Measurements from ENCODE around the gene SESN2.

Gene SESN2

GRCh38 chr1:28260803-28261174 is 1.5 kb downstream of the SESN2 start:
- Histone ChIP-seq H3K9me3 (ENCODE audit: control extremely low read depth in 1 of 5, control insufficient read depth in 4 of 5, insufficient read depth in 2 of 5, low read depth in 1 of 5, low read length in 4 of 5) (no peaks in the 10 kb centered on the region), H3K4me1 (ENCODE audit: control extremely low read depth in 1 of 4, control insufficient read depth in 4 of 4, insufficient read depth in 4 of 4, low read length in 3 of 4) (peaks cover 0 to 31% (median 22%) of the 10 kb centered on the region in 4 experiments), H3K36me3 (ENCODE audit: control insufficient read depth in 4 of 4, insufficient read depth in 4 of 4, low read length in 3 of 4) (no peaks in the 10 kb centered on the region), H3K4me3 (ENCODE audit: control insufficient read depth in 1 of 7, extremely low read depth in 1 of 7, insufficient read depth in 4 of 7, low read depth in 2 of 7, low read length in 6 of 7) (peak overlapping the region in 6 of 7 experiments; percentile 75 to 92 (median 90)), H3K27ac (ENCODE audit: insufficient read depth in 1 of 2, low read depth in 1 of 2, low read length in 2 of 2, poor library complexity in 1 of 2, severe bottlenecking in 2 of 2) (no peak overlapping the region), H3K27me3 (replicated peaks in 2 of 5; ENCODE audit: control insufficient read depth in 4 of 5, insufficient read depth in 5 of 5, low read length in 4 of 5) (no peaks in the 10 kb centered on the region)
- DNase-seq: no peak
- WGBS (ENCODE audit: insufficient coverage): 86% methylated on average over 5 of the region's 7 CpGs
- ChIA-PET POLR2A (interaction anchor here (0.6 kb wide), 2 partner anchors 146 to 185 kb away, joined by 5 to 8 read pairs; no protein-coding TSS in a partner anchor), CTCF (interaction anchor here (0.9 to 1.4 kb wide), 4 partner anchors 10 to 92 kb away, joined by 3 read pairs; no protein-coding TSS in a partner anchor)

DNA sequence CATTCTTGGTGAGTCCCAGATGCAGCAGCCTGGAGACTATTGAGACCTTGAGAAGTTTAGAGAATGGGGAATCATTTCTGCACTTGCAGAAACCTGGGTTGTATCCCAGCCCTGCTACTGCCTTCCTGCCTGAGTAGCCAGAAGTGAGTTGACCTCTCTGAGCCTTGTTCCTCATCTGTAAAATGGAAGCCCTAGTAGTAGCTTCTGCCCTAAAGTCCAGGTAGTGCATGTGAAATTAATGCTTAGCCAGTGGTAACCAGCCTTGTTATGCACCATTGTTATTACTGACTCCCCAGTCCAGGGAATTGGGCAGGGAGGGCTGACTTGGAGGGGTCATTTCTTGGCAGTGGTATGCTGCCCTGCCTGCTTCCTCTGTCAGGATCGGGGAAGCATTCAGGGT is 5.6 kb downstream of the SESN2 start:
- H3K27ac ChIP-seq (ENCODE audit: insufficient read depth in 1 of 2, low read depth in 1 of 2, low read length in 2 of 2, poor library complexity in 1 of 2, severe bottlenecking in 2 of 2): no peak overlapping the region
- ChIA-PET POLR2A (no interaction called here), CTCF (interaction anchor here (1.2 to 1.6 kb wide), 2 partner anchors 9 to 284 kb away, joined by 3 to 4 read pairs; no protein-coding TSS in a partner anchor)
- no peaks in the 10 kb centered on the region for H3K27me3 ChIP-seq (replicated peaks in 2 of 5; ENCODE audit: control insufficient read depth in 4 of 5, insufficient read depth in 5 of 5, low read length in 4 of 5)
- H3K9me3 ChIP-seq (ENCODE audit: control extremely low read depth in 1 of 5, control insufficient read depth in 4 of 5, insufficient read depth in 2 of 5, low read depth in 1 of 5, low read length in 4 of 5): no peaks in the 10 kb centered on the region
- DNase-seq: no peak
- peaks cover 0 to 13% (median 6%) of the 10 kb centered on the region in 4 experiments for H3K4me1 ChIP-seq (ENCODE audit: control extremely low read depth in 1 of 4, control insufficient read depth in 4 of 4, insufficient read depth in 4 of 4, low read length in 3 of 4)
- no peaks in the 10 kb centered on the region for H3K36me3 ChIP-seq (ENCODE audit: control insufficient read depth in 4 of 4, insufficient read depth in 4 of 4, low read length in 3 of 4)
- WGBS (ENCODE audit: insufficient coverage): 100% methylated on average over 1 of the region's 1 CpG
- H3K4me3 ChIP-seq (ENCODE audit: control insufficient read depth in 1 of 7, extremely low read depth in 1 of 7, insufficient read depth in 4 of 7, low read depth in 2 of 7, low read length in 6 of 7): no peak overlapping the region

DNA sequence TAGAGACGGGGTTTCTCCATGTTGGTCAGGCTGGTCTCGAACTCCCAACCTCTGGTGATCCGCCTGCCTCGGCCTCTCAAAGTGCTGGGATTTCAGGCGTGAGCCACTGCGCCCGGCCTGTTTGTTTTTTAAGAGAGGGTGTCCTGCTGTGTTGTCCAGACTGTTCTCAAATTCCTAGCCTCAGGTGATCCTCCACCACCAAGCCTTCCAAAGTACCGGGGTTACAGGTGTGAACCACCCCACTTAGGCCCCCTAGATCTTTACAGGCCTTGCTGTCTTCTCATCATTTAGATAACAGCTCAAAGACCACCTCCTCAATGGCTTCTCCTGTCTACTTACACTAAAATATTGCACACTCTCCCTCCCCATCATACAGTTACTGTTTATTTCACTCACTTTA is 6.3 kb downstream of the SESN2 start:
- Histone ChIP-seq H3K4me1 (ENCODE audit: control extremely low read depth in 1 of 4, control insufficient read depth in 4 of 4, insufficient read depth in 4 of 4, low read length in 3 of 4) (peaks cover 0 to 8% (median 4%) of the 10 kb centered on the region in 4 experiments), H3K27me3 (replicated peaks in 2 of 5; ENCODE audit: control insufficient read depth in 4 of 5, insufficient read depth in 5 of 5, low read length in 4 of 5) (no peaks in the 10 kb centered on the region), H3K9me3 (ENCODE audit: control extremely low read depth in 1 of 5, control insufficient read depth in 4 of 5, insufficient read depth in 2 of 5, low read depth in 1 of 5, low read length in 4 of 5) (no peaks in the 10 kb centered on the region), H3K36me3 (ENCODE audit: control insufficient read depth in 4 of 4, insufficient read depth in 4 of 4, low read length in 3 of 4) (no peaks in the 10 kb centered on the region), H3K27ac (ENCODE audit: insufficient read depth in 1 of 2, low read depth in 1 of 2, low read length in 2 of 2, poor library complexity in 1 of 2, severe bottlenecking in 2 of 2) (no peak overlapping the region), H3K4me3 (ENCODE audit: control insufficient read depth in 1 of 7, extremely low read depth in 1 of 7, insufficient read depth in 4 of 7, low read depth in 2 of 7, low read length in 6 of 7) (no peak overlapping the region)
- ChIA-PET CTCF (interaction anchor here (1.2 to 1.7 kb wide), 3 partner anchors 10 to 17 kb away, joined by 4 read pairs; no protein-coding TSS in a partner anchor), POLR2A (no interaction called here)
- 94% methylated on average over 6 of the region's 8 CpGs for WGBS (ENCODE audit: insufficient coverage)
- DNase-seq: no peak

GRCh38 chr1:28266920-28267322 is 7.6 kb downstream of the SESN2 start:
- ChIA-PET POLR2A (no interaction called here), CTCF (interaction anchor here (0.6 to 1.7 kb wide), 4 partner anchors 11 to 19 kb away, joined by 3 to 5 read pairs (median 4); no protein-coding TSS in a partner anchor)

DNA sequence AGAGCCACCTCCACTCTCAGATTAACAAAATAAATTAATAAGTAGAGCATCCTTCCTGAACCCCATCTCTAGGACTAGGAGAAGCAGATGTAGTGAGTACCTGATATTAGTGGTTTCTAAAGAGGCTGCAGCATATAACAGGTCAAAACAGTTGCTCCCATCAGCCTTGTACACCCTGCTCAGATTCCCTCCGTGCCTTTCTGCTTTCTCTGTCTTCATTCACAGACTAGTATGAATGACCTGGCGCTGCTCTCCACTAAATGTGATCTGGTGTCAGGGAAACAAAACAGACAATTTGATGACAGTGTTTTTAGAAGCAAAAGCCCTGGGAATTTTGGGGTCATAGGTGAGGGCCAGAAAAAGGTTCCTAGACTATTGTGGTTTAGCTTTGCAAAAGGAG is 8.3 kb downstream of the SESN2 start:
- Histone ChIP-seq H3K27ac (ENCODE audit: insufficient read depth in 1 of 2, low read depth in 1 of 2, low read length in 2 of 2, poor library complexity in 1 of 2, severe bottlenecking in 2 of 2) (no peak overlapping the region), H3K27me3 (replicated peaks in 2 of 5; ENCODE audit: control insufficient read depth in 4 of 5, insufficient read depth in 5 of 5, low read length in 4 of 5) (no peaks in the 10 kb centered on the region), H3K9me3 (ENCODE audit: control extremely low read depth in 1 of 5, control insufficient read depth in 4 of 5, insufficient read depth in 2 of 5, low read depth in 1 of 5, low read length in 4 of 5) (no peaks in the 10 kb centered on the region), H3K4me3 (ENCODE audit: control insufficient read depth in 1 of 7, extremely low read depth in 1 of 7, insufficient read depth in 4 of 7, low read depth in 2 of 7, low read length in 6 of 7) (no peak overlapping the region), H3K4me1 (ENCODE audit: control extremely low read depth in 1 of 4, control insufficient read depth in 4 of 4, insufficient read depth in 4 of 4, low read length in 3 of 4) (no peaks in the 10 kb centered on the region), H3K36me3 (ENCODE audit: control insufficient read depth in 4 of 4, insufficient read depth in 4 of 4, low read length in 3 of 4) (peaks cover 0 to 13% (median 8%) of the 10 kb centered on the region in 4 experiments)
- ChIA-PET POLR2A (no interaction called here), CTCF (interaction anchor here (1.1 kb wide), 1 partner anchor 16 kb away, joined by 5 read pairs; no protein-coding TSS in a partner anchor)
- DNase-seq: no peak
- WGBS (ENCODE audit: insufficient coverage): 100% methylated on average over 2 of the region's 2 CpGs

More at GRCh38 chr1:28266920-28267322, 7.6 kb downstream of the SESN2 start:
- H3K27me3 ChIP-seq (replicated peaks in 2 of 5; ENCODE audit: control insufficient read depth in 4 of 5, insufficient read depth in 5 of 5, low read length in 4 of 5): no peaks in the 10 kb centered on the region
- DNase-seq: no peak
- H3K36me3 ChIP-seq (ENCODE audit: control insufficient read depth in 4 of 4, insufficient read depth in 4 of 4, low read length in 3 of 4): peaks cover 0 to 7% (median 5%) of the 10 kb centered on the region in 4 experiments
- H3K27ac ChIP-seq (ENCODE audit: insufficient read depth in 1 of 2, low read depth in 1 of 2, low read length in 2 of 2, poor library complexity in 1 of 2, severe bottlenecking in 2 of 2): no peak overlapping the region
- no peak overlapping the region for H3K4me3 ChIP-seq (ENCODE audit: control insufficient read depth in 1 of 7, extremely low read depth in 1 of 7, insufficient read depth in 4 of 7, low read depth in 2 of 7, low read length in 6 of 7)
- 100% methylated on average over 1 of the region's 5 CpGs for WGBS (ENCODE audit: insufficient coverage)
- H3K4me1 ChIP-seq (ENCODE audit: control extremely low read depth in 1 of 4, control insufficient read depth in 4 of 4, insufficient read depth in 4 of 4, low read length in 3 of 4): no peaks in the 10 kb centered on the region
- H3K9me3 ChIP-seq (ENCODE audit: control extremely low read depth in 1 of 5, control insufficient read depth in 4 of 5, insufficient read depth in 2 of 5, low read depth in 1 of 5, low read length in 4 of 5): no peaks in the 10 kb centered on the region

- H3K36me3 ChIP-seq (ENCODE audit: control insufficient read depth in 4 of 4, insufficient read depth in 4 of 4, low read length in 3 of 4): peaks cover 7 to 30% (median 20%) of the 10 kb centered on the region in 4 experiments
- no peaks in the 10 kb centered on the region for H3K9me3 ChIP-seq (ENCODE audit: control extremely low read depth in 1 of 5, control insufficient read depth in 4 of 5, insufficient read depth in 2 of 5, low read depth in 1 of 5, low read length in 4 of 5)
- WGBS (ENCODE audit: insufficient coverage): no CpG with 5 or more reads among the region's 2 CpGs
- ChIA-PET CTCF (interaction anchor here (0.7 to 1.3 kb wide), 2 partner anchors 12 to 20 kb away, joined by 3 to 4 read pairs; no protein-coding TSS in a partner anchor), POLR2A (interaction anchor here (1.1 kb wide), 2 partner anchors 10 to 57 kb away, joined by 3 to 5 read pairs; partner anchors contain the start of gene SESN2)
- no peak overlapping the region for H3K4me3 ChIP-seq (ENCODE audit: control insufficient read depth in 1 of 7, extremely low read depth in 1 of 7, insufficient read depth in 4 of 7, low read depth in 2 of 7, low read length in 6 of 7)
- H3K4me1 ChIP-seq (ENCODE audit: control extremely low read depth in 1 of 4, control insufficient read depth in 4 of 4, insufficient read depth in 4 of 4, low read length in 3 of 4): no peaks in the 10 kb centered on the region
- no peak for DNase-seq
- no peaks in the 10 kb centered on the region for H3K27me3 ChIP-seq (replicated peaks in 2 of 5; ENCODE audit: control insufficient read depth in 4 of 5, insufficient read depth in 5 of 5, low read length in 4 of 5)
- H3K27ac ChIP-seq (ENCODE audit: insufficient read depth in 1 of 2, low read depth in 1 of 2, low read length in 2 of 2, poor library complexity in 1 of 2, severe bottlenecking in 2 of 2): no peak overlapping the region
Measured at GRCh38 chr1:28269529-28269928, 10.2 kb downstream of the SESN2 start.

DNA sequence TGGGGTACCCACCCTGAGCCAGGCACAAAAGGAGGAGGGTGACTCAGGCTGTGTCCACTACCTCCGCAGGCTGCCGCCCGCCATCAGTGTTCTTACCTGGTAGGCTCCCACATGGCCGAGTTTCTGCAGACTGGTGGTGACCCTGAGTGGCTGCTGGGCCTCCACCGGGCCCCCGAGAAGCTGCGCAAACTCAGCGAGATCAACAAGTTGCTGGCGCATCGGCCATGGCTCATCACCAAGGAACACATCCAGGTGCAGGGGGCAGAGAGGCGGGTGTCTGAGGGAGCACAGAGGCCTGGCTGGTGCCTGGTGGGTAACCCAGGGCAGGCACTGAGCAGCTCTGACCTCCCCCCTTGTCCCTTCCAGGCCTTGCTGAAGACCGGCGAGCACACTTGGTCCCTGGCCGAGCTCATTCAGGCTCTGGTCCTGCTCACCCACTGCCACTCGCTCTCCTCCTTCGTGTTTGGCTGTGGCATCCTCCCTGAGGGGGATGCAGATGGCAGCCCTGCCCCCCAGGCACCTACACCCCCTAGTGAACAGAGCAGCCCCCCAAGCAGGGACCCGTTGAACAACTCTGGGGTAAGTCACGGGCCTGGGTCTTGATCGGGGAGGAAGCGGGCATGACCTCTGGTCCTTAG is 13.0 kb downstream of the SESN2 start:
- POLR2A ChIA-PET: no interaction called here
- no peaks in the 10 kb centered on the region for H3K4me1 ChIP-seq (ENCODE audit: control extremely low read depth in 1 of 4, control insufficient read depth in 4 of 4, insufficient read depth in 4 of 4, low read length in 3 of 4)
- no peak overlapping the region for H3K27ac ChIP-seq (ENCODE audit: insufficient read depth in 1 of 2, low read depth in 1 of 2, low read length in 2 of 2, poor library complexity in 1 of 2, severe bottlenecking in 2 of 2)
- H3K36me3 ChIP-seq (ENCODE audit: control insufficient read depth in 4 of 4, insufficient read depth in 4 of 4, low read length in 3 of 4): peaks cover 10 to 44% (median 24%) of the 10 kb centered on the region in 4 experiments
- WGBS (ENCODE audit: insufficient coverage): 98% methylated on average over 16 of the region's 20 CpGs
- H3K9me3 ChIP-seq (ENCODE audit: control extremely low read depth in 1 of 5, control insufficient read depth in 4 of 5, insufficient read depth in 2 of 5, low read depth in 1 of 5, low read length in 4 of 5): no peaks in the 10 kb centered on the region
- DNase-seq: no peak
- CTCF ChIA-PET: interaction anchor here (1.0 to 1.7 kb wide), 2 partner anchors 22 to 23 kb away, joined by 5 read pairs; no protein-coding TSS in a partner anchor
- H3K27me3 ChIP-seq (replicated peaks in 2 of 5; ENCODE audit: control insufficient read depth in 4 of 5, insufficient read depth in 5 of 5, low read length in 4 of 5): no peaks in the 10 kb centered on the region
- H3K4me3 ChIP-seq (ENCODE audit: control insufficient read depth in 1 of 7, extremely low read depth in 1 of 7, insufficient read depth in 4 of 7, low read depth in 2 of 7, low read length in 6 of 7): no peak overlapping the region

Measured in common myeloid progenitor, CD34-positive (primary cell).